Sigmoid colon (tissue), 4 donors: ENCODE data around the gene COX11.

Experiments used
- EP300 ChIP-seq, 4 donors: sonication (generic); formaldehyde crosslinking; IDR thresholded peaks; one replicate each; pipeline ENCODE4 v1.6.1; 2017; ENCODE audit warnings: antibody characterized with exemption in 4 of 4
- POLR2A ChIP-seq, 2 donors: fragments of 450-650 bp; IDR thresholded peaks; one replicate each; pipeline ENCODE4 v1.6.1; 2016; ENCODE audit warnings: antibody characterized with exemption in 2 of 2, mild to moderate bottlenecking in 2 of 2, moderate library complexity in 2 of 2
- POLR2AphosphoS5 ChIP-seq, 4 donors: sonication (generic); formaldehyde crosslinking; IDR thresholded peaks; one replicate each; pipeline ENCODE4 v1.6.1; 2017; ENCODE audit warnings: antibody characterized with exemption in 4 of 4
- TF ChIP-seq, protein P1 (sequence below), 4 experiments: fragments of 450-650 bp in 3 of 4; fragments of 200-600 bp in 1 of 4; IDR thresholded peaks; one replicate each; pipeline ENCODE4 v1.5.1; 2016 to 2019; ENCODE audit warnings: antibody characterized with exemption in 4 of 4, mild to moderate bottlenecking in 3 of 4, moderate library complexity in 2 of 4

DNA sequence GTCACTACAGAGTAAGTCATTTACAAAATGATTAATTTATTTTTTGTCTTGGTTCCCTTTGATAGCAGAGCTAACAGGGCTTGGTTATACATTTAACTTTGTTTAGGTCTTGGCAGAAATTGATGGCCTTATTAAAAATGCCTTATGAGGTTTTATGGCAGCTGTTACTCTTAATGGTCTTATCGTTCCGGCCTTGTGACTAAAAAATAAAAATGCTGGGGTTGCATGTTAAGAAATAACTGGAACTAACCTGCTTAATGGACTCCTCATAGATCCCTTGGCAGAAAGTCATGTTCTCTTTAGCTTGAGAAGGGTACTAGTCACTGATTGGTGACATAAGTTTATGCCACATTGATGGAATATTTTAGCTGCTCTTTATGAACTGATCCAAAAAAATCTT lies 18.3 kb downstream of the COX11 start:
- TF ChIP-seq, protein P1, sequence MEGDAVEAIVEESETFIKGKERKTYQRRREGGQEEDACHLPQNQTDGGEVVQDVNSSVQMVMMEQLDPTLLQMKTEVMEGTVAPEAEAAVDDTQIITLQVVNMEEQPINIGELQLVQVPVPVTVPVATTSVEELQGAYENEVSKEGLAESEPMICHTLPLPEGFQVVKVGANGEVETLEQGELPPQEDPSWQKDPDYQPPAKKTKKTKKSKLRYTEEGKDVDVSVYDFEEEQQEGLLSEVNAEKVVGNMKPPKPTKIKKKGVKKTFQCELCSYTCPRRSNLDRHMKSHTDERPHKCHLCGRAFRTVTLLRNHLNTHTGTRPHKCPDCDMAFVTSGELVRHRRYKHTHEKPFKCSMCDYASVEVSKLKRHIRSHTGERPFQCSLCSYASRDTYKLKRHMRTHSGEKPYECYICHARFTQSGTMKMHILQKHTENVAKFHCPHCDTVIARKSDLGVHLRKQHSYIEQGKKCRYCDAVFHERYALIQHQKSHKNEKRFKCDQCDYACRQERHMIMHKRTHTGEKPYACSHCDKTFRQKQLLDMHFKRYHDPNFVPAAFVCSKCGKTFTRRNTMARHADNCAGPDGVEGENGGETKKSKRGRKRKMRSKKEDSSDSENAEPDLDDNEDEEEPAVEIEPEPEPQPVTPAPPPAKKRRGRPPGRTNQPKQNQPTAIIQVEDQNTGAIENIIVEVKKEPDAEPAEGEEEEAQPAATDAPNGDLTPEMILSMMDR (IDR thresholded peaks at IDR 0.05), result no peak
- TF ChIP-seq EP300 (IDR thresholded peaks at IDR 0.05), result no peak
- no peak for TF ChIP-seq POLR2AphosphoS5 (IDR thresholded peaks at IDR 0.05)
- TF ChIP-seq POLR2A (IDR thresholded peaks at IDR 0.05), result no peak
